ENCODE results near the gene PIEZO2. TPM values are rescaled to one million over a fixed set of nuclear protein-coding genes. Genes with fewer than 3 reads are reported as not detected.

Gene PIEZO2
- total and polyA plus RNA-seq, 2 donors (not counting 1 experiment from before 2014, with no cell fraction given), result not detected

GRCh38 chr18:11156978-11157377 is 7.6 kb upstream of the PIEZO2 start:
- no peaks in the 10 kb centered on the region for H3K4me1 Mint-ChIP-seq
- TF ChIP-seq, protein P1, sequence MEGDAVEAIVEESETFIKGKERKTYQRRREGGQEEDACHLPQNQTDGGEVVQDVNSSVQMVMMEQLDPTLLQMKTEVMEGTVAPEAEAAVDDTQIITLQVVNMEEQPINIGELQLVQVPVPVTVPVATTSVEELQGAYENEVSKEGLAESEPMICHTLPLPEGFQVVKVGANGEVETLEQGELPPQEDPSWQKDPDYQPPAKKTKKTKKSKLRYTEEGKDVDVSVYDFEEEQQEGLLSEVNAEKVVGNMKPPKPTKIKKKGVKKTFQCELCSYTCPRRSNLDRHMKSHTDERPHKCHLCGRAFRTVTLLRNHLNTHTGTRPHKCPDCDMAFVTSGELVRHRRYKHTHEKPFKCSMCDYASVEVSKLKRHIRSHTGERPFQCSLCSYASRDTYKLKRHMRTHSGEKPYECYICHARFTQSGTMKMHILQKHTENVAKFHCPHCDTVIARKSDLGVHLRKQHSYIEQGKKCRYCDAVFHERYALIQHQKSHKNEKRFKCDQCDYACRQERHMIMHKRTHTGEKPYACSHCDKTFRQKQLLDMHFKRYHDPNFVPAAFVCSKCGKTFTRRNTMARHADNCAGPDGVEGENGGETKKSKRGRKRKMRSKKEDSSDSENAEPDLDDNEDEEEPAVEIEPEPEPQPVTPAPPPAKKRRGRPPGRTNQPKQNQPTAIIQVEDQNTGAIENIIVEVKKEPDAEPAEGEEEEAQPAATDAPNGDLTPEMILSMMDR (IDR thresholded peaks at IDR 0.05), result no peak
- TF ChIP-seq EZH2 (IDR thresholded peaks at IDR 0.05; ENCODE audit: borderline replicate concordance, insufficient read depth, low read depth, low read length, poor library complexity, severe bottlenecking), result no peak
- ATAC-seq (ENCODE audit: low read depth) (no peak), DNase-seq (no peak)
- intact Hi-C loops (cut with micrococcal nuclease), result no loop called here
- Histone ChIP-seq H4K20me1 (ENCODE audit: control insufficient read depth, insufficient read depth, low read length, poor library complexity, severe bottlenecking) (no peaks in the 10 kb centered on the region), H3K79me2 (ENCODE audit: control insufficient read depth, insufficient read depth, low read length) (no peaks in the 10 kb centered on the region), H3K4me1 (ENCODE audit: control insufficient read depth in 2 of 2, insufficient read depth in 2 of 2, low read length in 2 of 2) (no peaks in the 10 kb centered on the region), H3K9ac (ENCODE audit: low read length) (no peak overlapping the region), H3K4me2 (replicated peaks; ENCODE audit: low read depth, low read length, poor library complexity, severe bottlenecking) (no peak overlapping the region), H3K4me3 (ENCODE audit: control extremely low read depth in 1 of 5, extremely low read depth in 1 of 5, insufficient read depth in 1 of 5, low read depth in 2 of 5, low read length in 4 of 5) (no peak overlapping the region), H3K27ac (ENCODE audit: low read length in 2 of 2) (no peak overlapping the region), H3K27me3 (replicated peaks in 1 of 4; ENCODE audit: control extremely low read depth in 1 of 4, control insufficient read depth in 3 of 4, insufficient read depth in 4 of 4, low read length in 3 of 4) (peaks cover 0 to 2% (median 0%) of the 10 kb centered on the region in 4 experiments), H3K9me3 (ENCODE audit: control extremely low read depth in 1 of 3, control insufficient read depth in 2 of 3, insufficient read depth in 1 of 3, low read length in 2 of 3) (no peaks in the 10 kb centered on the region), H3K36me3 (replicated peaks in 1 of 2; ENCODE audit: control extremely low read depth in 1 of 2, control insufficient read depth in 1 of 2, extremely low read depth in 1 of 2, insufficient read depth in 2 of 2, low read length in 1 of 2) (no peaks in the 10 kb centered on the region), H2AFZ (ENCODE audit: insufficient read depth, low read depth, low read length, poor library complexity, severe bottlenecking) (no peak overlapping the region)
- peaks cover 24% of the 10 kb centered on the region for H3K27me3 Mint-ChIP-seq
- H3K27ac Mint-ChIP-seq, result no peak overlapping the region
- no peak overlapping the region for H3K4me3 Mint-ChIP-seq
- POLR2A ChIA-PET, result no interaction called here
- WGBS (ENCODE audit: insufficient coverage), result no CpG with 5 or more reads among the region's 1 CpG
- no peaks in the 10 kb centered on the region for H3K9me3 Mint-ChIP-seq (ENCODE audit: insufficient read depth)
- CTCF ChIA-PET, result no interaction called here

GRCh38 chr18:11155034-11155759 is 5.8 kb upstream of the PIEZO2 start:
- no peaks in the 10 kb centered on the region for H4K20me1 ChIP-seq (ENCODE audit: control insufficient read depth, insufficient read depth, low read length, poor library complexity, severe bottlenecking)
- Mint-ChIP-seq H3K27ac (no peak overlapping the region), H3K4me1 (peaks cover under 1% of the 10 kb centered on the region), H3K9me3 (ENCODE audit: insufficient read depth) (no peaks in the 10 kb centered on the region), H3K4me3 (no peak overlapping the region), H3K27me3 (peaks cover 37% of the 10 kb centered on the region)
- H3K27me3 ChIP-seq (replicated peaks in 1 of 4; ENCODE audit: control extremely low read depth in 1 of 4, control insufficient read depth in 3 of 4, insufficient read depth in 4 of 4, low read length in 3 of 4), result peaks cover 0 to 11% (median 0%) of the 10 kb centered on the region in 4 experiments
- ChIA-PET POLR2A (no interaction called here), CTCF (interaction anchor here (1.2 kb wide), 1 partner anchor 595 kb away, joined by 4 read pairs; no protein-coding TSS in a partner anchor)
- no peaks in the 10 kb centered on the region for H3K9me3 ChIP-seq (ENCODE audit: control extremely low read depth in 1 of 3, control insufficient read depth in 2 of 3, insufficient read depth in 1 of 3, low read length in 2 of 3)
- H3K79me2 ChIP-seq (ENCODE audit: control insufficient read depth, insufficient read depth, low read length), result no peaks in the 10 kb centered on the region
- no peak overlapping the region for H2AFZ ChIP-seq (ENCODE audit: insufficient read depth, low read depth, low read length, poor library complexity, severe bottlenecking)
- no peak overlapping the region for H3K9ac ChIP-seq (ENCODE audit: low read length)
- no peaks in the 10 kb centered on the region for H3K4me1 ChIP-seq (ENCODE audit: control insufficient read depth in 2 of 2, insufficient read depth in 2 of 2, low read length in 2 of 2)
- H3K27ac ChIP-seq (ENCODE audit: low read length in 2 of 2), result no peak overlapping the region
- H3K4me2 ChIP-seq (replicated peaks; ENCODE audit: low read depth, low read length, poor library complexity, severe bottlenecking), result no peak overlapping the region
- DNase-seq (no peak), ATAC-seq (ENCODE audit: low read depth) (no peak)
- no peak for TF ChIP-seq EZH2 (IDR thresholded peaks at IDR 0.05; ENCODE audit: borderline replicate concordance, insufficient read depth, low read depth, low read length, poor library complexity, severe bottlenecking)
- TF ChIP-seq, protein P1 (IDR thresholded peaks at IDR 0.05), result no peak
- H3K36me3 ChIP-seq (replicated peaks in 1 of 2; ENCODE audit: control extremely low read depth in 1 of 2, control insufficient read depth in 1 of 2, extremely low read depth in 1 of 2, insufficient read depth in 2 of 2, low read length in 1 of 2), result no peaks in the 10 kb centered on the region
- no peak overlapping the region for H3K4me3 ChIP-seq (ENCODE audit: control extremely low read depth in 1 of 5, extremely low read depth in 1 of 5, insufficient read depth in 1 of 5, low read depth in 2 of 5, low read length in 4 of 5)
- intact Hi-C loops (cut with micrococcal nuclease), result no loop called here
- WGBS (ENCODE audit: insufficient coverage), result 84% methylated on average over 6 of the region's 8 CpGs

All from B cell (primary cell).